K562 treated with DMSO at 1 percent for 12 hours (cell line): Measurements from ENCODE around the gene CEP135. TPM values are rescaled to one million over a fixed set of nuclear protein-coding genes. Genes with fewer than 3 reads are reported as not detected.

Source experiments
- total RNA-seq: library from RNA; unstranded; fragments of 300-600 nt; gene quantifications from 2 replicates; pipeline ENCODE4 v1.2.3, GENCODE V29; 2022; ENCODE audit not compliant: insufficient read depth

Gene CEP135
- 2.7 and 11.0 TPM in 2 replicates for total RNA-seq

GRCh38 chr4:55948726-55949481 lies at the start of gene CEP135:
Gene CEP135, plus strand, starts transcription at chr4:55948945. Its CDS starts 3,186 bp downstream, at chr4:55952131.

Other genes starting within 250 kb of the CEP135 start
- gene EXOC1L, start 129.2 kb upstream of the CEP135 start, total RNA-seq: 1.5 and 3.2 TPM in 2 replicates
- 9.7 and 34.4 TPM in 2 replicates for gene EXOC1, start 95.3 kb upstream of the CEP135 start, total RNA-seq